Measurements from ENCODE around the gene NRTN. TPM values are rescaled to one million over a fixed set of nuclear protein-coding genes. Genes with fewer than 3 reads are reported as not detected.
A peak's percentile ranks its signal among the peaks of the same experiment; 100 is the strongest.

Gene NRTN
- total and polyA plus RNA-seq, 4 donors: 1.3 to 5.3 (median 3.5) TPM

DNA sequence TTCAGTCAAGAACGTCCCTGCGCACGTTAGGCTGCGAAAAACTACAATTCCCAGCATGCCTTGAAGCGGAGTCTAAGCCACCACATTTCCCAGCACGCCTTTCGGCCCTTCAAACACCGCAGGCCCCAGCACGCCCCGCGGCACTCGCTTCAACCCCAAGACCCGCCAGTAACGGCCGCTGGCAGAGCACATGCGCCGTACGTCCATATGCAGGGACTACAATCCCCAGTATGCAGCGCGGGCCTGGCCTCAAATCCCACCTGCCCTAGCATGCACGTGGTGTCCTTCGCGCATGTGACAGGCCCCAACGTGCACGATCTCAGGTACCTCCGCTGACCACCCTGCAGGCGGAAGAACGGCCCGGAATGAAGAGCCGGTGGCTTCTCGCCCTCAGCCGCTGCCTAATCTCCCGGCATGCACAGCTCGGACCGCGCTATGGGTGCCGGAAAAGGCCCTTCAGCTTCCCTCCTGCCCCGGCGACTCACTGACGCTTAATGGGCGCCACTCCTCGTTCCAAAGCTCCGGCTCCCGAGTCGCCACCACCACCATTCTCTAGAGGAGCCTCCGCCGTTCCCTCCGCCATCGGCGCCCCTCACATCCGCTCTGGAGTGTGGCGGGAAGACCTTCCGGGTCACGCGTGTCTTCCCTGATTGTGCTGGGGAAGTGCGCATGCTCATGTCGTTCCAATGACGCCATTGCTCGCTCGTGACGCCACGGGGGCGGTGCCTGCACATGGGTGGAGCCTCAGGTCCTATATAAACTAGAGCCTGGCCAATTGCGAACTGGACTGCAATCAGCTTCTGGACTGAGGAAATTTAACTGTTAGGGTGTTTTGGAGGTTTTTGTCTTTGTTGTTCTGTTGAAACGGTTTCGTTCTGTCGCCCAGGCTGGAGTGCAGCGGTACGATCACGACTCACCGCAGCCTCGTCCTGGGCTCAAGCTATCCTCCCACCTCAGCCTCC, 14.0 kb upstream of the NRTN start, which contains the start of gene DUS3L (continued):
- TF ChIP-seq, protein P1, sequence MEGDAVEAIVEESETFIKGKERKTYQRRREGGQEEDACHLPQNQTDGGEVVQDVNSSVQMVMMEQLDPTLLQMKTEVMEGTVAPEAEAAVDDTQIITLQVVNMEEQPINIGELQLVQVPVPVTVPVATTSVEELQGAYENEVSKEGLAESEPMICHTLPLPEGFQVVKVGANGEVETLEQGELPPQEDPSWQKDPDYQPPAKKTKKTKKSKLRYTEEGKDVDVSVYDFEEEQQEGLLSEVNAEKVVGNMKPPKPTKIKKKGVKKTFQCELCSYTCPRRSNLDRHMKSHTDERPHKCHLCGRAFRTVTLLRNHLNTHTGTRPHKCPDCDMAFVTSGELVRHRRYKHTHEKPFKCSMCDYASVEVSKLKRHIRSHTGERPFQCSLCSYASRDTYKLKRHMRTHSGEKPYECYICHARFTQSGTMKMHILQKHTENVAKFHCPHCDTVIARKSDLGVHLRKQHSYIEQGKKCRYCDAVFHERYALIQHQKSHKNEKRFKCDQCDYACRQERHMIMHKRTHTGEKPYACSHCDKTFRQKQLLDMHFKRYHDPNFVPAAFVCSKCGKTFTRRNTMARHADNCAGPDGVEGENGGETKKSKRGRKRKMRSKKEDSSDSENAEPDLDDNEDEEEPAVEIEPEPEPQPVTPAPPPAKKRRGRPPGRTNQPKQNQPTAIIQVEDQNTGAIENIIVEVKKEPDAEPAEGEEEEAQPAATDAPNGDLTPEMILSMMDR (IDR thresholded peaks at IDR 0.05; ENCODE audit: low read depth, low read length, missing input control): no peak
- TF ChIP-seq GABPA (IDR thresholded peaks at IDR 0.05 in 1 of 2, conservative IDR thresholded peaks at IDR 0.05 in 1 of 2): peak; percentile 84 to 95

DNA sequence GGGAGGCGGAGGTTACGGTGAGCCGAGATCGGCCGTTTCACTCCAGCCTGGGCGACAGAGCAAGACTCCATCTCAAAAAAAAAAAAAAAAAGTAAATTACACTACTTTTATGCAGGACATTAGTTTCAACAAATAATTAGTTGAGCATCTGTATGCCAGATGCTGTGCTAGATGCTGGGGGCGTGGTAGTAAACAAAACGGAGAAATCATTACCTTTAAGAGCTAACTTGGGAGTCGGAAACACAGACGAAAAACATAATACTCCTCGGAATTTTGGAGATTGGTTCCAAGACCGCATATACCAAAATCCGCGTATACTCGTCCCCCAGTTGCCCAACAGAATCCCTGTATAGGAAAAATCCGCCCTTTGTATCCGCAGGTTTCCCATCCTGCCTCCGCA, 12.6 kb upstream of the NRTN start:
- Histone ChIP-seq H3K27me3 (ENCODE audit: control insufficient read depth in 4 of 4, insufficient read depth in 4 of 4, low read length in 3 of 4) (no peaks in the 10 kb centered on the region), H3K9me3 (ENCODE audit: control insufficient read depth in 4 of 4, low read length in 3 of 4) (no peaks in the 10 kb centered on the region), H3K27ac (ENCODE audit: low read depth in 1 of 2, low read length in 2 of 2) (no peak overlapping the region), H3K4me1 (ENCODE audit: control insufficient read depth in 4 of 4, insufficient read depth in 4 of 4, low read length in 3 of 4) (peaks cover 0 to 20% (median 8%) of the 10 kb centered on the region in 4 donors), H3K36me3 (ENCODE audit: control insufficient read depth in 4 of 4, insufficient read depth in 3 of 4, low read depth in 1 of 4, low read length in 3 of 4) (peaks cover 0 to 25% (median 11%) of the 10 kb centered on the region in 4 donors), H3K4me3 (ENCODE audit: low read depth in 1 of 3, low read length in 3 of 3) (no peak overlapping the region), H3K9ac (ENCODE audit: low read depth in 1 of 2, low read length in 2 of 2) (no peak overlapping the region)
- no peak for DNase-seq (ENCODE audit: low spot score)
- TF ChIP-seq GABPA (IDR thresholded peaks at IDR 0.05 in 1 of 2, conservative IDR thresholded peaks at IDR 0.05 in 1 of 2) (no peak), JUND (IDR thresholded peaks at IDR 0.05) (no peak), FOXA2 (IDR thresholded peaks at IDR 0.05) (no peak), YY1 (IDR thresholded peaks at IDR 0.05) (no peak), EGR1 (IDR thresholded peaks at IDR 0.05; ENCODE audit: low read depth in 2 of 2) (no peak), RAD21 (IDR thresholded peaks at IDR 0.05) (no peak), SP1 (IDR thresholded peaks at IDR 0.05) (no peak), HNF4A (conservative IDR thresholded peaks at IDR 0.05) (no peak)
- TF ChIP-seq, protein P2, sequence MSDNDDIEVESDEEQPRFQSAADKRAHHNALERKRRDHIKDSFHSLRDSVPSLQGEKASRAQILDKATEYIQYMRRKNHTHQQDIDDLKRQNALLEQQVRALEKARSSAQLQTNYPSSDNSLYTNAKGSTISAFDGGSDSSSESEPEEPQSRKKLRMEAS (IDR thresholded peaks at IDR 0.05): no peak
- TF ChIP-seq, protein P3, sequence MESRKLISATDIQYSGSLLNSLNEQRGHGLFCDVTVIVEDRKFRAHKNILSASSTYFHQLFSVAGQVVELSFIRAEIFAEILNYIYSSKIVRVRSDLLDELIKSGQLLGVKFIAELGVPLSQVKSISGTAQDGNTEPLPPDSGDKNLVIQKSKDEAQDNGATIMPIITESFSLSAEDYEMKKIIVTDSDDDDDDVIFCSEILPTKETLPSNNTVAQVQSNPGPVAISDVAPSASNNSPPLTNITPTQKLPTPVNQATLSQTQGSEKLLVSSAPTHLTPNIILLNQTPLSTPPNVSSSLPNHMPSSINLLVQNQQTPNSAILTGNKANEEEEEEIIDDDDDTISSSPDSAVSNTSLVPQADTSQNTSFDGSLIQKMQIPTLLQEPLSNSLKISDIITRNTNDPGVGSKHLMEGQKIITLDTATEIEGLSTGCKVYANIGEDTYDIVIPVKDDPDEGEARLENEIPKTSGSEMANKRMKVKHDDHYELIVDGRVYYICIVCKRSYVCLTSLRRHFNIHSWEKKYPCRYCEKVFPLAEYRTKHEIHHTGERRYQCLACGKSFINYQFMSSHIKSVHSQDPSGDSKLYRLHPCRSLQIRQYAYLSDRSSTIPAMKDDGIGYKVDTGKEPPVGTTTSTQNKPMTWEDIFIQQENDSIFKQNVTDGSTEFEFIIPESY (IDR thresholded peaks at IDR 0.05): no peak
- TF ChIP-seq, protein P4, sequence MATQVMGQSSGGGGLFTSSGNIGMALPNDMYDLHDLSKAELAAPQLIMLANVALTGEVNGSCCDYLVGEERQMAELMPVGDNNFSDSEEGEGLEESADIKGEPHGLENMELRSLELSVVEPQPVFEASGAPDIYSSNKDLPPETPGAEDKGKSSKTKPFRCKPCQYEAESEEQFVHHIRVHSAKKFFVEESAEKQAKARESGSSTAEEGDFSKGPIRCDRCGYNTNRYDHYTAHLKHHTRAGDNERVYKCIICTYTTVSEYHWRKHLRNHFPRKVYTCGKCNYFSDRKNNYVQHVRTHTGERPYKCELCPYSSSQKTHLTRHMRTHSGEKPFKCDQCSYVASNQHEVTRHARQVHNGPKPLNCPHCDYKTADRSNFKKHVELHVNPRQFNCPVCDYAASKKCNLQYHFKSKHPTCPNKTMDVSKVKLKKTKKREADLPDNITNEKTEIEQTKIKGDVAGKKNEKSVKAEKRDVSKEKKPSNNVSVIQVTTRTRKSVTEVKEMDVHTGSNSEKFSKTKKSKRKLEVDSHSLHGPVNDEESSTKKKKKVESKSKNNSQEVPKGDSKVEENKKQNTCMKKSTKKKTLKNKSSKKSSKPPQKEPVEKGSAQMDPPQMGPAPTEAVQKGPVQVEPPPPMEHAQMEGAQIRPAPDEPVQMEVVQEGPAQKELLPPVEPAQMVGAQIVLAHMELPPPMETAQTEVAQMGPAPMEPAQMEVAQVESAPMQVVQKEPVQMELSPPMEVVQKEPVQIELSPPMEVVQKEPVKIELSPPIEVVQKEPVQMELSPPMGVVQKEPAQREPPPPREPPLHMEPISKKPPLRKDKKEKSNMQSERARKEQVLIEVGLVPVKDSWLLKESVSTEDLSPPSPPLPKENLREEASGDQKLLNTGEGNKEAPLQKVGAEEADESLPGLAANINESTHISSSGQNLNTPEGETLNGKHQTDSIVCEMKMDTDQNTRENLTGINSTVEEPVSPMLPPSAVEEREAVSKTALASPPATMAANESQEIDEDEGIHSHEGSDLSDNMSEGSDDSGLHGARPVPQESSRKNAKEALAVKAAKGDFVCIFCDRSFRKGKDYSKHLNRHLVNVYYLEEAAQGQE (IDR thresholded peaks at IDR 0.05): no peak
- 96% methylated on average over 18 of the region's 18 CpGs for WGBS

Measured in liver (tissue), 9 donors.